HG02678 (cell line): ENCODE results near the gene MAST4.

Experiments
- ATAC-seq: cut with Tn5 transposase; IDR thresholded peaks from one replicate; pipeline ENCODE4 v1.9.1; 2021; ENCODE audit warnings: mild to moderate bottlenecking, moderate library complexity; ENCODE audit not compliant: unreplicated experiment

Gene MAST4

DNA sequence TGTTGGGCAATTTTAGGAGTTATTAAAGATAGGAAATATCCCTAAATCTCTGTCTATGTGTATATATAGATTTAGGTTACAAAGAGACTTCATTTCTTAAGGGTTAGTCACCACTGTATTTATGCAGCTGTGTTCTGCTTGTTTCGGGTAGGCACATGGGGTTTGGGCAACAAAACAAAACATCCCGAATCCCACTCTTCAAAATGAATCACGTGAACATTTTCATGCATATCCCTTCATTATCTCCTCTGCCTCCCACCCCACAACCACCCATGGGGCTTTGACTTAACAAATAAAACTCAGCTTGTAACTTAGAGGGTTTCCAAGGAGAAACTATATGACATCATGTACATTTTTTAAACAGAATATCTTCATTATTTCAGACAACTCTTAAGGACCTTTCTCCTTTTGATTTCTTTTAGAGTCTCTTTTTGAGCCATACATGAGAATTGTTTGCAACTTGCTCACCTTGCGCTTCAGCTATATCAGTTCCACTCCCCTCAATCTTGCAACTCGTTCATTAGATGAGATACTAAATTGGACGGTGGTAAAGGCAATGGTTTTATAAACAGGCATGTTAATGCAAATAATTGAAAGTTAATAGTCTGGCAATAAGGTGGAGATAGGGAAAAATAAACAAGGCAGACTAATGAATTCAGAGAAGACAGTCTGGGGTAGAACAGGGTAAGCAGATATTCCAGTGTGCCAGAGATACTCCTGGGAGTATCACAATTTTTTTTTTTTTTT is 463.7 kb downstream of the MAST4 start:
- ATAC-seq, result no peak

DNA sequence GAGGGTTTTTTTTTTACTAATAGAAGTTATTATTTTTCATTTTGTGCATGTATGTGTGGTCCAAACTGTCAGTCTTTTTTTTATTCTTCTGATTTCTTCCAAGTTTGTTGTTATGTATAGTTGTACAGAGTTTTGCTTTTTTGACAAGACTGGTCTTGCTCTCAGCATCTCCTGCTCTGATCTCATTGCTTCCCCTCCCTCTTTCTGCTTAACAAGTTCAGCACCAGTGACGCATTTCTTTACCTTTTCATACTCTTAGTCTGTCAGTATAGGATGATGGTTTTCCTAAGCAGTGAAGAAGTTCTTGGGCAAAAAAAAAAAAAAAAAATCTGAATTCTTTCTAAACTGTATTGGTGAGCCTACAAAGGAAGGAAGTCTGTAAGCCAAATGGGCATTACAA is 465.3 kb downstream of the MAST4 start:
- no peak for ATAC-seq

DNA sequence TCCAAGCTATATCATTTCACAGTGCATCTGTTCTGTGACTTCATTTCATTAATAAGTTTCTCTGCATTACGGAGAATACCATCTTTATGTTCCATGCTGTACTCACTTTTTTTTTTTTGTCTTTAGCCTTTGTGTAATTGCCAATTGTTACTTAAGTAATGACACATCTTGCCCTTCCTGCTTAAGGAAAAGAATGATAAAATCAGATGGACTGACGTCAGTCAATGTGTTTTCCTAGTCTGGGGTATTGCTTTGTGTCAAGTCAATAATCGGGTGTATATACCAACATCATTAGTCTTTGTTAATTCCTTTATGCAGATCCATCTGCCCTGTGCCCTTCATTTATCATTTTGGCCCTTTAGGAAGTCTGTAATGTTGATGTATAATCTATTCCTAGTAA is 466.9 kb downstream of the MAST4 start:
- no peak for ATAC-seq

DNA sequence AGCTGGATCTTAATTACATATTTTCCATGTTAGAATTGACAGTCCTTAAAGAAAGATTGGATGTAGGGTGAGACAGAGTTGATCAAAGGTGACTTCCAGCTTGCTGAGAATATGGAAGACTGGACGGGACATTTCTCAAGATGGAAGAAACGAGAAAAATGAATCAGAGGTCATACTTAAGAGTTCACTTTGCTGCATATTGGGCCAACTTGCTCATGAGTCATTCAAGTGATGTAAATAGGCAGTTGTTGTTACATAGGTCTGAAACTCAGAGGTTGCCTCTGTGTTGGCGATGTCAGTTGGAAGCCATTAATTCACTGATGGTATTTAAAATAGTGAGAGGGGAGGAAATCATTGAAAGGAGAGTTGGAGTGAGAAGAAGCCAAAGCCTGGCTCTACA is 467.6 kb downstream of the MAST4 start:
- ATAC-seq, result no peak

DNA sequence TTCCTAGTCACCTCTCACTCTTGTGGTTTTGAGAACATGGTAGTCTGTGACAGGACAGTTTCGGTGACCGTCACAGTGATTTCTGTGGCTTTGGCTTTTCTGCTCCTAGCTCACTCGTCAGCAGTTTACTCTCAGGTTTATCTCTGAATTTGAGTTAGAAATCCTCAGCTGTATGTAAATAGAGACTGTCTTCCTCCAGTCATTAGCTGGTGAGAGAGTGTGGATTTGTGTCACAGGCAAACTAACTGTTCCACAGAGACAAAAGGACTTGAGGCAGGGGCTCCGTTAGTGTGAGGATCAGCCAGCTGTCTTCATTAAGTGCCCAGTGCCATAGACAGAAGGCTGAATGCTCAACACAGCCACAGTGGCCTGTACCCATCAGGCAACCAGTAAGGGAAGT is 469.0 kb downstream of the MAST4 start:
- ATAC-seq, result no peak

DNA sequence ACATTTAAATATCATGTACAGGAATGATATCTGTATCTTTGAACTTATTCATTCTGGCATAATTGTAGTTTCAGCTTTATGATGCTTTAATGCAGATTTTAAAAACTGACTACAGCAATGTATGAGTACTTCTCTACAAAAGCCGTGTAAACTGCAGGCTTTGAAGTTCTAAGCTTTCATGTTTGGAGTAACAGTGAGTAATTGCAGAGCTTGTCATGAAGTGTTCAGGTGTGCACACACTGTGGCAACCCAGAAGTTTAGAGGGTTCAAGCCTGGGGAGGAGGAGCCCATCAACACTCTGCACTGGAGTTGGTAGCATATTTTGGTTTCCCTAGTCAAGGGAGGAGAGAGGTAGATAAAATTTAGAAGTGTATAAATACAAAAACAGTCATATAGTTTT is 469.5 kb downstream of the MAST4 start:
- no peak for ATAC-seq

DNA sequence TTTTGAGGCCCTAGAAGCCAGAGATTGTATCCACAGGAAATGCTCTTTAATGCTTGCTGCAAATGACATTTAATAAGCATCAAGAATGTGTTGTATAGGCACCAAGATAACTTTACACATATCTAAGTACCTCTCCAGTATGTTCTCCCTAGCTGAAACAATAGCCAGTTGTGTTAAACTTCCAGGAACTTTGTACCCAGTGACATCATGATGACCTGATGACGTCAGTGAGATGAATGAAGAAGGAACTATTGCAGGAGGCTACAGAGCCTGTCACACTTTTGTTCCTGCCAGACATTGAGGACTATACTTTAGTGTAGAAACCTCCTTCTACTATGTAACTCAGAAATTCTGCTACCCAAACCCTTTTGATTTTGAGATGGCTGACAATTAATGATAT is 470.6 kb downstream of the MAST4 start:
- no peak for ATAC-seq

DNA sequence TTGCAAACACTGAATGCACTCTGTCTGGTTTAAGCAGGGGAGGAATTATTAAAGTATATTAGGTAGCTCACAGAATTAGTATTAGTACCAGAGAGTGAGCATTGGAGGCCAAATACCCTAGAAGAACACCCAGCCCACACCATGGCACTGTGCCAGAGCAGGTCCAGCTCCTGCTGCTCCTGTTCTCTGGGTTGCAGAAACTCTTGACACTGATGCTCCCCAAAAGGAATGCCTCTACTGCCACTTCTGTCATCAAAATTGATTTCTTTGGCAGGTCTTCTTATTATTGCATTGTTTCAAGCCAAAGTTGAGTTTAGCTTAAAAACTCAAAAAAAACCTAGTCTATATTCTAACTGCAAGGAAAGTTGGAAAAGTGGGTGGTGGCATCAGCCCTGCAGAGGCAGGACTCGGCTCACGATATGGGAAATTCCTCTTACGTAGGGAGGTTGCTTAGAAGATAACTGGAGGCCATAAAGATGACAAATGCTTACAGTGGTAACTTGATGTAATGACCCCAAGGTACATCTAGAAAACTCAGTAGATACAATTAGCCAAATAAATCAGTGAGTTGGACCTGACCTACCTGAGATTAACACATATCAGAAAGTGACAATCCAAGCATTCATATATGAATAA is 477.0 kb downstream of the MAST4 start:
- no peak for ATAC-seq

DNA sequence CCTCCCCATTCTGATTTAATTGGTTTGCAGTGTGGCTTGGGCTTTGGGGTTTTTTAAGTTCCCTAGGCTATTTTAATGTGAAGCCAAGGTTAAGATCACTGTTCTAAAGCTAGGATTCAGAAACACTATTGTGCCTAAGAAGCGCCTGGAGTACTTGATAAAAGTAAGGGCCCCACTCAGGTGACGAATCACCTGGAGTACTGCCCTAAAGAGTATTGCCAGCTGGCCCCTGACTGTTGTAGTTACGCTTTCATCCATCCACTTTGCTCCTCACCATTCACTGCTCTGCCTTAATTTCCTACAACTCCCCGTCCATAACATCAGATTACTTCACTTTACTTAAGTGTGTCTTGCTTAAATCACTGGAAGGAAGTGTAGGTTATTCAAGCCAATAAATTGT is 481.1 kb downstream of the MAST4 start:
- no peak for ATAC-seq

DNA sequence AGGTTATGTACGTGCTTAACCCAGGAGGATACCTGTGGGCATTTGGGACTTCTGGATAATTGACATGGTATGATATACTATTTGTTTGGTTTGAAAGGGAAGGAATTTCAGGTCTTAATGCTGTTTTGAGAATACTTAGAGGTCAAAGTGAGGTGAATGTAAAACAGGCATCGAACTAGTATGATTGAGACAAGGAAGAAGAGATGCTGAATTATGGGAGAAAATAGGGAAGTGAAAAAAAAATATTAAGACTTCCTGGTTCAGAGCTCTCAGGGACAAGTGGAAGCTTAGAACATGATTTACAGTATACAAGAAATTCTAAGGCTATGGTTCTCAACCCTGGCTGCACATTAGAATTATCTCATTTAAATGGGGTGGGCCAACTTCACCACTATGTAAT is 485.1 kb downstream of the MAST4 start:
- no peak for ATAC-seq

DNA sequence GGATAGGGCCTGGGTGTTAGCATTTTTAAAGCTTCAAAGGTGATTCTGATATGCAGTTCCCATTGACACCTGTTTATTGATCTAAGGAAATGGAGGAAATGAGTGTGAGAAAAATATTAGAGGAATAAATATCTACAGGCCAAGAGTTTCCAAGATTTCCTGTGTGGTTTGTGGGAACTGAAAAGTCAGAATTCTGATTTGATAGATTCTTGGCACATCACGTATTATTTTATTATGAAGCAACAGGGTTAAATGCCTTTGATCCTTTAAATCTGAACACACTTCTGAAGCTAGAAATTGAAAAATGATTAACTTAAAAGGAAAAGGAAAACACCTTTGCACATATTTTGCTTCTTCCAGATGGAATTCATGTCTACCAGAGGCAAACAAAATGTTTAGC is 486.7 kb downstream of the MAST4 start:
- no peak for ATAC-seq

DNA sequence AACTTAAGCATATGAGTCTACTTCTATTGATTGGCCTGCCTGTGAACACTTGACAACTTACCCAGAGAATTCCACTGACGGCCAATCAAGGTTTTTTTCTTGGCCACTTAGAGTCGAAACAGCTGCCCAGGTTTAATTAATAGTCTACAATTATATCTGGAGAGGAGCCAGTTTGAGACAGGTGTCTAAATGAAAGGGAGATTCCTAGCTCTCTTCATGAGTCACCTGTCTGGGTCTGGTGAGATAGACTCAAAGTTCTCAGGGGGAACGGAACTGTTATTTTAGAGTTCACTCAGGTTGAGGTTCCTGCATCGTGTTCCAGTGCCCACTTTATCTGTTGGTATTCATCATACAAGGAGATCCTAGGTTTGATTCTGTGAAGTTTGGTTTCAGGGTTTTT is 489.4 kb downstream of the MAST4 start:
- no peak for ATAC-seq

DNA sequence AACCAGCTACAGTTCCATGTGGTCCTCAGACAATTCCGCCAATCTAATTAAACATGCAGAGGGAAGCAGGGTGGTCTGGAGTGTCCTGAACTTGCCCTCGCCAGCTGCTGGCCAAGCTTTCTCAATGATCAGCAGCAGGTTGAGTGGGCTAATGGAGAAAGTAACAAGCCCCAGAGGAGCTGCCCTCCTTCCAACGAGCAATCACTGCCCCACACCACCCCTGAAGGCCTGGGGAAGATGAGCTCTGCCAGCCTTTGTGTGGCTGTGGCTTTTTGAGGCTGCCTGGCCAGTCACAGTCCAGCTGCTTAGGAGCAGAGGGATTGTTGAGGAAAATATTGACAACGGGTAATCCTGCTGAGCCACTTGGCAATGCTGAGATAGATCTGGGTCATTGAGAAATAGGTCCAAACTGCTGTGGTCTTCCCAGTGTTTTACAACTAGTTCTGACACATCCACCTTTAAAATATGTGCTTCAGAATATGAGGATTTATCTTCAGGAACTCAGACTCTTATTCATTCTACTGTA is 493.1 kb downstream of the MAST4 start:
- ATAC-seq, result no peak

DNA sequence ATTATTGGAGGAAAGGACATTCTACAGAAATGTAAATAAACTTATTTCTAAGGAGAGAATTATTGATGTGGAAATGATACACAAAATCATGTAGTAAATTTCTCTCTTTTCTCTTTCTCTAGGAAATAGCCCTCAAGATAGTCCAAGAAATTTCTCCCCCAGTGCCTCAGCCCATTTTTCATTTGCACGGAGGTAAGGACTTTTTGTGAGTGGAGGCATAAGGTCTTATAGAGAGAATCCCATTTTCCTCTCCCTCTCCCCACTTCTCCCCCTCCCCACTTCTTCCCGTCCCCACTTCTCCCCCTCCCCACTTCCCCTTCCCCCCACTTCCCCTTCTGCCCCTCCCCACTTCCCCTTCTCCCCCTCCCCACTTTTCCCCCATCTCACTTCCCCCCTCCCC is 493.8 kb downstream of the MAST4 start:
- ATAC-seq, result no peak

DNA sequence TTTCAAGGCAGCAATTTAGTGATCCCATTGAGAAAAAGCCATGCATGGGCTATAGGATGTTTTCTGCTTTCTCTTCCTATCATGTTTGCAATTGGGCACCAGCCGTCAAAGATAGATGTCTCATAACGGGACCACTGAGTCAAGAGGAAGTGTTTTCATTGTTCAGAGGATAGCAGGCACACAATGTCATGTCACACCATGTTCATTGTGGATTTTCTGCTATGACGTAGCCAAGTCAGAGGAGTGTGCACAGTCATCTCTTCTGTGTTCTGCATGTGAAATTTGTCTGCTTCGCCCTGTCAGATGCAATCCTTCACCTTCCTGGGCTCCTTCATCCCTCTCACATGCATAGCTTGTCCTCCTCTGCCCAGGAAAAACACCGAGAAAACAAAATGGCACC is 494.4 kb downstream of the MAST4 start:
- no peak for ATAC-seq

DNA sequence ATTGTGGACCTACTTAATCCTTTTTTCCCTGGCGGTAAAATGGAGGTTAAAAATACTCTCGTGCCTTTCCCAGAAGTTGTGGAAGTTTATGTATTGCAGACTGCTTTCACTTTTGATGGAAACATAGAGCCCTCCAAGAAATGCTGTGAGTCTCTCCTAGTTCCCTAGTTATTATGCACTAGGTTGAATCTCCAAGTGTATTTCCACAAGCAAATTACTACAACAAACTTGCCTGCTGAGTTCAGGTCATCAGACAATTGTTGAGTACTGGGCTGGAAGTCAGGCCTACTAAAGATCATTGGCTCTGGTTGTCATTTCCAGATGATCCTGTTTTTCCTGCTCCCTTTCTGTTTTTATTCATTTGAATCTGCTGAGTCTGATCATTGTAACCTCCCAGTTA is 496.3 kb downstream of the MAST4 start:
- no peak for ATAC-seq

DNA sequence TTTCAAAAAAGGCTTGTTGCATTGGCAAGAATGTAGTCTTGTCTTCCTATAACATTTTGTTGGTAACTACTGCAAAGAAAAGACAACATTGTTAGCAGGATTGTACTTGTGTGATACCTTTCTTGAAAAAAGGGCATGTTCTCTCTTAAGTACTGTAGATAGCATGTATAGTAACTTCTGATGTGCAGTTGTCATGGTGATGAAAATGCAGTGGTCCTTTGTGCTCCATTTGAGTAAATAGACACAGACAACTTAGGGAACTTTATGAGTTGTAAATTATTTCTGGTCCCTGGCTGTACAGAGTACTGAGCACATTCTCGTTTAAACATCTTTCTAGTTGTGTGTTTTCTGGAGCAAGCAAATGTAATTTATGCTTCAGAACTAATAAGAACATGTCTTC is 497.1 kb downstream of the MAST4 start:
- no peak for ATAC-seq

DNA sequence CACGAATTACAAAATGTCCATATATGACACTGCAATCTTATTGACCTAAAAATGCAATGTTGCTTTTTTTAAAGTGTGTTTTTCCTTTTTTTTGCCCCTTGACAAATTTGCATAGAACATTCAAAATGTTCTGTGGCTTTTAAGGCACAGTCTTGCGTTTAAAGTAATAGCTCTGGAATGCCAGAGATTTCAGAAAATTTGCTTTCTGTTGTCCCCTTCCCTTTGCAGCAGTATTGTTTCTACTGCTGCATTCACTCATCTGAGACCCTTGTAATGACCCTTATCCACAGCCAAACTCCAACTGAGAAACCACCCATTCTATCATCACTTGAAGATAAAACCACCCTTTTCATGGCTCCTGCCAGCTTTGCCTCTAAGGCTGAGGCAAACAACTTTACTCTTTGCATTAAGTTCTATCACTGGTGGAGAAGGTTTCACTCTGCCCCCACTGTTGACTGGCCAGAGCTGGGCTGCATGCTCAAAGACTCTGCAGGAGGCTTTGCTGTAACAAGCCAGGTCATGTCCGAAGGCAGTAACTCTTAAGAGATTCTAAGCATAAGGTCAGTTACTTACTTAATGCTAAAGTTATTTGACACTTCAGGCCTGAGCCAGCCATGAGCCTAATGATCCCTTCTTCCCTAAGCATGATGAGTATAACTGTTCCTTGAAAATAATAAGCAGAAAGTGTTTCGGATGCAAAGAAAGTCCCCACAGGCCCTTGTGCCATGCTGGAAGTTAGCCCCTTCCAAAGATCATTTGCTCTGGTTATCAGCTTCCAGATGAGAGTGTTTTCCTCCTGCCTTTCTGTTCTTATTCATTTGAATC is 498.5 kb downstream of the MAST4 start:
- no peak for ATAC-seq

DNA sequence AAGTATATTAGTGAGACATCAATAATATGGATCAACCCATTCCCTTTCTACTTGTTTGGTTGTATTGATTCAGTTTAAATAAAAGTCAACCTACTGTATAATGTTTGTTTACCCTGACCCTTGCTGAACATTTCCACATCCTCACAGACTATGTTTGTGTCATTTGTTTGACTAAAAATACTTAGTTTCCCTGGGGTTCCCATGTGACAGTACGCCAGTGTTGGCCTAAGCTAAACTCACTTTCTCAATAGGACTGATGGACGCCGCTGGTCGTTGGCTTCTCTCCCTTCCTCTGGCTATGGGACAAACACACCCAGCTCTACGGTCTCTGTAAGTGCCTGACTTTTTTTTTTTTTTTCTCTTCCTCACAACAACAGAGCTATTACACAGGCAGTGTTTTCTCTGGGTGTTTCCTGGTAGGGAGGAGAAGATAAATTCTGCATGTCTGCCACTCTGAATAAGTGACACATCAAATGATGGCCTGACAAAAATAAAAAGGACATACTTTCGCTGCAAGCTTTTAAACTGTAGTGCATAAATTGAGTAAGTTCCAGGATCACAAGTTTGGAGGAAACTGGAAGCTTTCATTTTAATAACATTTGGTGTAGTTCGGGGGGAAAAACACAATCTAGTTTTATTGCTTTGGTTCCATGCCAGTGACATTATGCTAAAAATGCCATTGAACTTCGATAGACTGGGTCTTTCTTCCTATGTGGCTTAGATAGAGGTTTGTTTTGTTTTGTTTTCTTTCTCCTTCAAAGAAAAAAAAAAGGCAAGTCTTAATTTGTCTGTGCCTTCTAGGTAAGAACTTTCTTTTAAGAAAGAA is 499.4 kb downstream of the MAST4 start:
- no peak for ATAC-seq

DNA sequence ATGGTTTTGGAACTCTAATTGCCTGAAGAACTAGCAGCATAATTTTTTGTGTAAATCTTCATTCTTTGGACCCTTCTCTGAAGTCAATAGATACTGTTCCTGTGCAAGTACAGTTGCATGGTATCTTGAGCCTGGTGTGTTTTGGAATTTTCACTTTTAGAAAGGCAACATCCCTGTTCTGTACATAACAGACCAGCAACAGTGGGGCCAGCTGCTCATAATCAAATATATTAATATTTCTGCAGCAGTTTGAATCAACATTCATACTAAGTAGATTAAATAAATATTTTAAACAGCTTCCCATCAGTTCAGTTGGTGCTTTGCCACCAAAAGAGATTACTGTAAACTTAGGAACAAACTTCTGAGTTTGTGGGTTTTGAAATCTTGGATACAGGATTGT is 502.5 kb downstream of the MAST4 start:
- ATAC-seq, result no peak

DNA sequence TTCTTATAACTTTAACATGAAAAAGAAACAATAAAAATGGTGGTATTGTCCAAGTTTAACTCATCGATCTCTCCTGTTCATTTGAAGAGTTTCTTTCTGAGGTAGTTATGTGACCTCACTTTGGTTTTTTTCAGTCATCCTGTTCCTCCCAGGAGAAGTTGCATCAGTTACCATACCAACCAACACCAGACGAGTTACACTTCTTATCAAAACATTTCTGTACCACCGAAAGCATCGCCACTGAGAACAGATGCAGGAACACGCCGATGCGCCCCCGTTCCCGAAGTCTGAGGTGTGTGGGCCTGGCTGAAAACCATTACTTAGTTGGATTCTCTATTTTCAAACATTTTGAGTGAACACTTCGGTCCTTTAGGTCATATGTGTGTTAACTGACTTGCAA is 504.1 kb downstream of the MAST4 start:
- no peak for ATAC-seq
